Measurements from ENCODE around the gene TAF1. TPM values are rescaled to one million over a fixed set of nuclear protein-coding genes. Genes with fewer than 3 reads are reported as not detected.

TAF1 gene, protein sequence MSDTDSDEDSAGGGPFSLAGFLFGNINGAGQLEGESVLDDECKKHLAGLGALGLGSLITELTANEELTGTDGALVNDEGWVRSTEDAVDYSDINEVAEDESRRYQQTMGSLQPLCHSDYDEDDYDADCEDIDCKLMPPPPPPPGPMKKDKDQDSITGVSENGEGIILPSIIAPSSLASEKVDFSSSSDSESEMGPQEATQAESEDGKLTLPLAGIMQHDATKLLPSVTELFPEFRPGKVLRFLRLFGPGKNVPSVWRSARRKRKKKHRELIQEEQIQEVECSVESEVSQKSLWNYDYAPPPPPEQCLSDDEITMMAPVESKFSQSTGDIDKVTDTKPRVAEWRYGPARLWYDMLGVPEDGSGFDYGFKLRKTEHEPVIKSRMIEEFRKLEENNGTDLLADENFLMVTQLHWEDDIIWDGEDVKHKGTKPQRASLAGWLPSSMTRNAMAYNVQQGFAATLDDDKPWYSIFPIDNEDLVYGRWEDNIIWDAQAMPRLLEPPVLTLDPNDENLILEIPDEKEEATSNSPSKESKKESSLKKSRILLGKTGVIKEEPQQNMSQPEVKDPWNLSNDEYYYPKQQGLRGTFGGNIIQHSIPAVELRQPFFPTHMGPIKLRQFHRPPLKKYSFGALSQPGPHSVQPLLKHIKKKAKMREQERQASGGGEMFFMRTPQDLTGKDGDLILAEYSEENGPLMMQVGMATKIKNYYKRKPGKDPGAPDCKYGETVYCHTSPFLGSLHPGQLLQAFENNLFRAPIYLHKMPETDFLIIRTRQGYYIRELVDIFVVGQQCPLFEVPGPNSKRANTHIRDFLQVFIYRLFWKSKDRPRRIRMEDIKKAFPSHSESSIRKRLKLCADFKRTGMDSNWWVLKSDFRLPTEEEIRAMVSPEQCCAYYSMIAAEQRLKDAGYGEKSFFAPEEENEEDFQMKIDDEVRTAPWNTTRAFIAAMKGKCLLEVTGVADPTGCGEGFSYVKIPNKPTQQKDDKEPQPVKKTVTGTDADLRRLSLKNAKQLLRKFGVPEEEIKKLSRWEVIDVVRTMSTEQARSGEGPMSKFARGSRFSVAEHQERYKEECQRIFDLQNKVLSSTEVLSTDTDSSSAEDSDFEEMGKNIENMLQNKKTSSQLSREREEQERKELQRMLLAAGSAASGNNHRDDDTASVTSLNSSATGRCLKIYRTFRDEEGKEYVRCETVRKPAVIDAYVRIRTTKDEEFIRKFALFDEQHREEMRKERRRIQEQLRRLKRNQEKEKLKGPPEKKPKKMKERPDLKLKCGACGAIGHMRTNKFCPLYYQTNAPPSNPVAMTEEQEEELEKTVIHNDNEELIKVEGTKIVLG (N-terminal part only)
- 13.8 to 19.1 TPM (median 17.7 TPM) in 5 replicates for total RNA-seq (2022; extraction: Qiagen RNA extraction)

DNA sequence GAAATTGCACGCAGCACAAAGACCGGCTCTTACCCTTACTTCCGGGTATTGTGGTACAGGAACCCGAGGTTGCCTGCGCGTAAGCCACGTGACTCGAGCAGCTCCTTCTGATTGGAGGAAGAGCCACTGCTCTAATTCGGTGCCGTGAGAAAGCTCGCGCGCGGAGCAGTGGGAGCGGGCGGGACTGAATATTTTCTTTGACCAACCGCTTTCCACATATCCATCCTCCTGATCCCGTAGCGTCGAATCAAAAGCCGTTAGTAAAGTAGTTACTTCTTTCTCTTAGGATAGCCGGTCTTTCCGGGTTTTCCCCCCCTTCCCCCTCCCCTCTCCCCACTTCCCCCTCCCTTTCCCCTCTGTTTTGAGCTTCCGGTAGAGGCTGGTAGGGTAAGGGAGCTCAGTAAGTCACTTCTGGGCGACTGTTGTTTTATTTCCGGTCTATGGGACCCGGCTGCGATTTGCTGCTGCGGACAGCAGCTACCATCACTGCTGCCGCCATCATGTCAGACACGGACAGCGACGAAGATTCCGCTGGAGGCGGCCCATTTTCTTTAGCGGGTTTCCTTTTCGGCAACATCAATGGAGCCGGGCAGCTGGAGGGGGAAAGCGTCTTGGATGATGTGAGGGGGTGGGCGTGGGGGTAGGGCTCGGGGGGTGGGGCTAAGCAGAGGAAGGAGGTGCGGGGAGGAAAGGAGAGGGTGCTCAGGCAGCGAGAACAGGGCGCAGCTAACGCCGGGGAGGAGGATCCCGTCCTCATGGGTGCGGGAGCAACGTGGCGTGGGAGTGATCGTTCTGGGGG lies at the start of gene TAF1:
TAF1 (plus strand) TSS at position 483 of the 799 bp plus-strand sequence; CDS start at position 501, 18 bp downstream.

Other genes with a start within 250 kb of the TAF1 start
- gene MED12, start 247.8 kb upstream of the TAF1 start, total RNA-seq (2022; extraction: Qiagen RNA extraction): 7.5 to 13.5 TPM (median 12.5 TPM) in 5 replicates
- gene NLGN3, start 221.5 kb upstream of the TAF1 start, total RNA-seq (2022; extraction: Qiagen RNA extraction): 0.70 to 1.5 TPM (median 1.0 TPM) in 5 replicates
- 0.05 to 0.08 TPM (median 0.06 TPM) in 3 of 5 replicates, not detected in the others for gene GJB1, start 143.1 kb upstream of the TAF1 start, total RNA-seq (2022; extraction: Qiagen RNA extraction)
- 10.6 to 14.5 TPM (median 12.9 TPM) in 5 replicates for gene ZMYM3, start 112.2 kb upstream of the TAF1 start, total RNA-seq (2022; extraction: Qiagen RNA extraction)
- gene NONO, start 82.7 kb upstream of the TAF1 start, total RNA-seq (2022; extraction: Qiagen RNA extraction): 299 to 478 TPM (median 464 TPM) in 5 replicates
- 0.48 to 1.1 TPM (median 0.94 TPM) in 5 replicates for gene ITGB1BP2, start 64.6 kb upstream of the TAF1 start, total RNA-seq (2022; extraction: Qiagen RNA extraction)
- 23.8 to 50.0 TPM (median 36.7 TPM) in 5 replicates for gene OGT, start 166.7 kb downstream of the TAF1 start, total RNA-seq (2022; extraction: Qiagen RNA extraction)
- 1.4 to 2.4 TPM (median 1.9 TPM) in 5 replicates for gene GCNA, start 212.1 kb downstream of the TAF1 start, total RNA-seq (2022; extraction: Qiagen RNA extraction)